ENCODE results near the gene RAE1. TPM values are rescaled to one million over a fixed set of nuclear protein-coding genes. Genes with fewer than 3 reads are reported as not detected.

The RAE1 gene
- total and polyA plus RNA-seq, 2 experiments from 2014 or later = 35.4 to 43.3 TPM

DNA sequence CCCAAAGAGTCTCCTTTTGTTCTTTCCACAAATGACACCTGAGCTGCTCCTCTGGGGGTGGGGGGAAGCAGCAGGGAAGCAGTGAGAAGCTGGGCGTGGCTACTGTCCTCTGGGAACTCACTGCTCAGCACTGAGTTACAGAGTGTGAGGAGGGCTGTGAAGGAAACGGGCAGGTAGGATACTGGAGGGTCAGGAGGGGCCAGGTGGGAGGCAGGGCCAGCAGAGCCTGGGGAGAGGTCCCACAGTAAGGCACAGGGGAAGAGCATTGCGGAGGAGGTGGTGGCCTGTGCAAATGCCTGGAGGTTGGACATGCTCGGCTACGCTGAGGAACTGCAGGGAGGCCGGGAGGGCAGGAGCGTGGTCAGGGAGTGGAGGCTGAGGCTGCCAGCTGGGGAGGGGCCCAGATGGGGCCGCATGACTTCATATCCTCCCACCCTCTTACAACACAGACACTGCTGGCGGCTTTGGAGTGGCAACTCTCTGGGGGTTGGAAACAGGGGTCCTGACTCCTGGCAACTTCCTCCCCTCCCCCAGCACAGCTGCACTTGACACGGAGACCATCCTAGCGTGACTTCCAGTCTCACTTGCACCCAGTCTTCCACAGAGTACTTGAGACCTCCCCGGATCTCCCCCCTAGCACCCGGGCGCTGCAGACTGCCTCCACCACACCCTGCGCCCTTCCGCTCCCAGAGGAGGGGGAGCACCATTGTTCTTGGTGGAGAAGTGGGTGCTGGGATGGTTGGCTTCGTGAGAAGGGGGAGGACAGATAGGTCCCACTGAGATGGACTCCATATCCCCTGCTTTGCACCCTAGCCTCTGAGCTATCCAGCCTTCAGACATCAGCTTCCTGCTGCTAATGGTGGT, 74.3 kb downstream of the RAE1 start (continued):
- TF ChIP-seq, protein P1, sequence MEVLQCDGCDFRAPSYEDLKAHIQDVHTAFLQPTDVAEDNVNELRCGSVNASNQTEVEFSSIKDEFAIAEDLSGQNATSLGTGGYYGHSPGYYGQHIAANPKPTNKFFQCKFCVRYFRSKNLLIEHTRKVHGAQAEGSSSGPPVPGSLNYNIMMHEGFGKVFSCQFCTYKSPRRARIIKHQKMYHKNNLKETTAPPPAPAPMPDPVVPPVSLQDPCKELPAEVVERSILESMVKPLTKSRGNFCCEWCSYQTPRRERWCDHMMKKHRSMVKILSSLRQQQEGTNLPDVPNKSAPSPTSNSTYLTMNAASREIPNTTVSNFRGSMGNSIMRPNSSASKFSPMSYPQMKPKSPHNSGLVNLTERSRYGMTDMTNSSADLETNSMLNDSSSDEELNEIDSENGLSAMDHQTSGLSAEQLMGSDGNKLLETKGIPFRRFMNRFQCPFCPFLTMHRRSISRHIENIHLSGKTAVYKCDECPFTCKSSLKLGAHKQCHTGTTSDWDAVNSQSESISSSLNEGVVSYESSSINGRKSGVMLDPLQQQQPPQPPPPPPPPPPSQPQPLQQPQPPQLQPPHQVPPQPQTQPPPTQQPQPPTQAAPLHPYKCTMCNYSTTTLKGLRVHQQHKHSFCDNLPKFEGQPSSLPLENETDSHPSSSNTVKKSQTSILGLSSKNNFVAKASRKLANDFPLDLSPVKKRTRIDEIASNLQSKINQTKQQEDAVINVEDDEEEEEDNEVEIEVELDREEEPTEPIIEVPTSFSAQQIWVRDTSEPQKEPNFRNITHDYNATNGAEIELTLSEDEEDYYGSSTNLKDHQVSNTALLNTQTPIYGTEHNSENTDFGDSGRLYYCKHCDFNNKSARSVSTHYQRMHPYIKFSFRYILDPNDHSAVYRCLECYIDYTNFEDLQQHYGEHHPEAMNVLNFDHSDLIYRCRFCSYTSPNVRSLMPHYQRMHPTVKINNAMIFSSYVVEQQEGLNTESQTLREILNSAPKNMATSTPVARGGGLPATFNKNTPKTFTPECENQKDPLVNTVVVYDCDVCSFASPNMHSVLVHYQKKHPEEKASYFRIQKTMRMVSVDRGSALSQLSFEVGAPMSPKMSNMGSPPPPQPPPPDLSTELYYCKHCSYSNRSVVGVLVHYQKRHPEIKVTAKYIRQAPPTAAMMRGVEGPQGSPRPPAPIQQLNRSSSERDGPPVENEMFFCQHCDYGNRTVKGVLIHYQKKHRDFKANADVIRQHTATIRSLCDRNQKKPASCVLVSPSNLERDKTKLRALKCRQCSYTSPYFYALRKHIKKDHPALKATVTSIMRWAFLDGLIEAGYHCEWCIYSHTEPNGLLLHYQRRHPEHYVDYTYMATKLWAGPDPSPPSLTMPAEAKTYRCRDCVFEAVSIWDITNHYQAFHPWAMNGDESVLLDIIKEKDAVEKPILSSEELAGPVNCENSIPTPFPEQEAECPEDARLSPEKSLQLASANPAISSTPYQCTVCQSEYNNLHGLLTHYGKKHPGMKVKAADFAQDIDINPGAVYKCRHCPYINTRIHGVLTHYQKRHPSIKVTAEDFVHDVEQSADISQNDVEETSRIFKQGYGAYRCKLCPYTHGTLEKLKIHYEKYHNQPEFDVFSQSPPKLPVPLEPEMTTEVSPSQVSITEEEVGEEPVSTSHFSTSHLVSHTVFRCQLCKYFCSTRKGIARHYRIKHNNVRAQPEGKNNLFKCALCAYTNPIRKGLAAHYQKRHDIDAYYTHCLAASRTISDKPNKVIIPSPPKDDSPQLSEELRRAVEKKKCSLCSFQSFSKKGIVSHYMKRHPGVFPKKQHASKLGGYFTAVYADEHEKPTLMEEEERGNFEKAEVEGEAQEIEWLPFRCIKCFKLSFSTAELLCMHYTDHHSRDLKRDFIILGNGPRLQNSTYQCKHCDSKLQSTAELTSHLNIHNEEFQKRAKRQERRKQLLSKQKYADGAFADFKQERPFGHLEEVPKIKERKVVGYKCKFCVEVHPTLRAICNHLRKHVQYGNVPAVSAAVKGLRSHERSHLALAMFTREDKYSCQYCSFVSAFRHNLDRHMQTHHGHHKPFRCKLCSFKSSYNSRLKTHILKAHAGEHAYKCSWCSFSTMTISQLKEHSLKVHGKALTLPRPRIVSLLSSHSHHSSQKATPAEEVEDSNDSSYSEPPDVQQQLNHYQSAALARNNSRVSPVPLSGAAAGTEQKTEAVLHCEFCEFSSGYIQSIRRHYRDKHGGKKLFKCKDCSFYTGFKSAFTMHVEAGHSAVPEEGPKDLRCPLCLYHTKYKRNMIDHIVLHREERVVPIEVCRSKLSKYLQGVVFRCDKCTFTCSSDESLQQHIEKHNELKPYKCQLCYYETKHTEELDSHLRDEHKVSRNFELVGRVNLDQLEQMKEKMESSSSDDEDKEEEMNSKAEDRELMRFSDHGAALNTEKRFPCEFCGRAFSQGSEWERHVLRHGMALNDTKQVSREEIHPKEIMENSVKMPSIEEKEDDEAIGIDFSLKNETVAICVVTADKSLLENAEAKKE (CRISPR knock-in tag; IDR thresholded peaks at IDR 0.05) = no peak
- TF ChIP-seq EZH2phosphoT487 (IDR thresholded peaks at IDR 0.05; ENCODE audit: unreplicated experiment) = no peak
- TF ChIP-seq, protein P2, sequence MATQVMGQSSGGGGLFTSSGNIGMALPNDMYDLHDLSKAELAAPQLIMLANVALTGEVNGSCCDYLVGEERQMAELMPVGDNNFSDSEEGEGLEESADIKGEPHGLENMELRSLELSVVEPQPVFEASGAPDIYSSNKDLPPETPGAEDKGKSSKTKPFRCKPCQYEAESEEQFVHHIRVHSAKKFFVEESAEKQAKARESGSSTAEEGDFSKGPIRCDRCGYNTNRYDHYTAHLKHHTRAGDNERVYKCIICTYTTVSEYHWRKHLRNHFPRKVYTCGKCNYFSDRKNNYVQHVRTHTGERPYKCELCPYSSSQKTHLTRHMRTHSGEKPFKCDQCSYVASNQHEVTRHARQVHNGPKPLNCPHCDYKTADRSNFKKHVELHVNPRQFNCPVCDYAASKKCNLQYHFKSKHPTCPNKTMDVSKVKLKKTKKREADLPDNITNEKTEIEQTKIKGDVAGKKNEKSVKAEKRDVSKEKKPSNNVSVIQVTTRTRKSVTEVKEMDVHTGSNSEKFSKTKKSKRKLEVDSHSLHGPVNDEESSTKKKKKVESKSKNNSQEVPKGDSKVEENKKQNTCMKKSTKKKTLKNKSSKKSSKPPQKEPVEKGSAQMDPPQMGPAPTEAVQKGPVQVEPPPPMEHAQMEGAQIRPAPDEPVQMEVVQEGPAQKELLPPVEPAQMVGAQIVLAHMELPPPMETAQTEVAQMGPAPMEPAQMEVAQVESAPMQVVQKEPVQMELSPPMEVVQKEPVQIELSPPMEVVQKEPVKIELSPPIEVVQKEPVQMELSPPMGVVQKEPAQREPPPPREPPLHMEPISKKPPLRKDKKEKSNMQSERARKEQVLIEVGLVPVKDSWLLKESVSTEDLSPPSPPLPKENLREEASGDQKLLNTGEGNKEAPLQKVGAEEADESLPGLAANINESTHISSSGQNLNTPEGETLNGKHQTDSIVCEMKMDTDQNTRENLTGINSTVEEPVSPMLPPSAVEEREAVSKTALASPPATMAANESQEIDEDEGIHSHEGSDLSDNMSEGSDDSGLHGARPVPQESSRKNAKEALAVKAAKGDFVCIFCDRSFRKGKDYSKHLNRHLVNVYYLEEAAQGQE (IDR thresholded peaks at IDR 0.05; ENCODE audit: unreplicated experiment) = no peak
- TF ChIP-seq, protein P3, sequence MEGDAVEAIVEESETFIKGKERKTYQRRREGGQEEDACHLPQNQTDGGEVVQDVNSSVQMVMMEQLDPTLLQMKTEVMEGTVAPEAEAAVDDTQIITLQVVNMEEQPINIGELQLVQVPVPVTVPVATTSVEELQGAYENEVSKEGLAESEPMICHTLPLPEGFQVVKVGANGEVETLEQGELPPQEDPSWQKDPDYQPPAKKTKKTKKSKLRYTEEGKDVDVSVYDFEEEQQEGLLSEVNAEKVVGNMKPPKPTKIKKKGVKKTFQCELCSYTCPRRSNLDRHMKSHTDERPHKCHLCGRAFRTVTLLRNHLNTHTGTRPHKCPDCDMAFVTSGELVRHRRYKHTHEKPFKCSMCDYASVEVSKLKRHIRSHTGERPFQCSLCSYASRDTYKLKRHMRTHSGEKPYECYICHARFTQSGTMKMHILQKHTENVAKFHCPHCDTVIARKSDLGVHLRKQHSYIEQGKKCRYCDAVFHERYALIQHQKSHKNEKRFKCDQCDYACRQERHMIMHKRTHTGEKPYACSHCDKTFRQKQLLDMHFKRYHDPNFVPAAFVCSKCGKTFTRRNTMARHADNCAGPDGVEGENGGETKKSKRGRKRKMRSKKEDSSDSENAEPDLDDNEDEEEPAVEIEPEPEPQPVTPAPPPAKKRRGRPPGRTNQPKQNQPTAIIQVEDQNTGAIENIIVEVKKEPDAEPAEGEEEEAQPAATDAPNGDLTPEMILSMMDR (conservative IDR thresholded peaks at IDR 0.05; ENCODE audit: low read depth in 2 of 2) = no peak
- TF ChIP-seq CREB1 (CRISPR knock-in tag; IDR thresholded peaks at IDR 0.05; ENCODE audit: low read depth) = no peak
- no peak for TF ChIP-seq STAT1 (IDR thresholded peaks at IDR 0.05; ENCODE audit: unreplicated experiment)
